Activated naive CD4-positive, alpha-beta T cell treated with anti-CD3 and anti-CD28 coated beads for 36 hours (primary cell): ENCODE measurements around the gene PRPS1. TPM values are rescaled to one million over a fixed set of nuclear protein-coding genes. Genes with fewer than 3 reads are reported as not detected.
"Not testable (repeated sequence)": the region's sequence is repeated elsewhere in the genome, so short reads cannot be mapped to it uniquely, and the experiment has no call there.

Experiments used
- CTCF ChIA-PET: fragments of 350-600 bp; sonication (Branson Sonifier 250); formaldehyde crosslinking; loops from one replicate; lab custom pipeline; 2021; ENCODE audit warnings: antibody characterized with exemption; lab: Charles Lee
- DNase-seq: peaks from one replicate; pipeline ENCODE4 v3.0.0-alpha.2; 2020
- H3K27ac Mint-ChIP-seq: one replicate; pipeline ENCODE4 v1.8.0; 2021; ENCODE audit warnings: mild to moderate bottlenecking, mixed read lengths
- H3K27me3 Mint-ChIP-seq: one replicate; pipeline ENCODE4 v1.8.0; 2021; ENCODE audit warnings: low read depth, mixed read lengths
- H3K36me3 Mint-ChIP-seq: one replicate; pipeline ENCODE4 v1.8.0; 2021; ENCODE audit warnings: low read depth, mixed read lengths
- H3K4me1 Mint-ChIP-seq: one replicate; pipeline ENCODE4 v1.8.0; 2021; ENCODE audit warnings: low read depth, mixed read lengths
- H3K4me3 Mint-ChIP-seq: one replicate; pipeline ENCODE4 v1.8.0; 2021; ENCODE audit warnings: mild to moderate bottlenecking, moderate library complexity, mixed read lengths
- H3K9me3 Mint-ChIP-seq: one replicate; pipeline ENCODE4 v1.8.0; 2021; ENCODE audit warnings: mixed read lengths
- intact Hi-C: fragments of 100-400 bp; cut with micrococcal nuclease; formaldehyde crosslinking; loops from one replicate; pipeline ENCODE4 v1.15.1; 2023
- total RNA-seq, 2 experiments: library from RNA; stranded (reverse); gene quantifications; one replicate each; pipeline ENCODE4 v1.2.3, GENCODE V29; 2021

The PRPS1 gene
- total RNA-seq, 2 experiments from 2014 or later, result 195 to 196 TPM

DNA sequence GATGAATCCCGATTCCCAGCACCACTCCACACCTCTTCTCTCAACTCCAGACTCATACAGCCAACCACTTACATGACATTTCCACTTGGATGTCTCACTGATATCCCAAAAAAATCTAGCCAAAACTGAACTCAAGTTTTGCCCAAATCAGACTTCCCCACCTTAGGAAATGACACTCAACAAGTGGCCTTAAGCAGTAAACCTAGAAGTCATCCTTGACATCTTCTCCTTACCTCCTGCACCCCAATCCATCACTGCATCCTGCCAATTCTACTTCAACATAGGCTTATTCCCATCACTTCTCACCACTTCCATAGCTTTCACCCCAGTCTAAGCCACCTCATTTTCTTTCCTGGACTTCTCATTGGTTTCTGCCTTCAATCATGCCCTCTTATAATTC lies 39.1 kb downstream of the PRPS1 start:
- Mint-ChIP-seq H3K36me3 (no peaks in the 10 kb centered on the region), H3K27me3 (no peaks in the 10 kb centered on the region), H3K4me3 (no peak overlapping the region), H3K4me1 (peaks cover 25% of the 10 kb centered on the region), H3K9me3 (no peaks in the 10 kb centered on the region), H3K27ac (no peak overlapping the region)
- no peak for DNase-seq
- CTCF ChIA-PET, result interaction anchor here (1.3 to 1.9 kb wide), 2 partner anchors 49 to 110 kb away, joined by 4 to 5 read pairs; partner anchors contain the start of gene NCBP2L
- intact Hi-C loops, result no loop called here

DNA sequence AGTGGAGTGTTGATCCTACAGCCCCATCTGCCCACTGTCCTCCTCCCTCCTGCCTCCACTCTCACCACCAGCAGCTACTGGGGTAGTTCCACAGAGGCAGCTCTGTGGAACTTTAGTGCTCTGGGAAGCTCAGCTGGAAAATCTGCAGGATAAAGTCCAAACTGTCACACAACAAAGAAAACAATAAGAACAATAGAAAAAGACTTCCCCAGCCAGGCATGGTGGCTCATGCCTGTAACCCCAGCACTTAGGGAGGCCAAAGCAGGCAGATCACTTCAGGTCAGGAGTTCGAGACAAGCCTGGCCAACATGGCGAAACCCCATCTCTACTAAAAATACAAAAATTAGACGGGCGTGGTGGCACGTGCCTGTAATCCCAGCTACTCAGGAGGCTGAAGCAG lies 40.4 kb downstream of the PRPS1 start:
- CTCF ChIA-PET, result interaction anchor here (0.6 to 1.9 kb wide), 6 partner anchors 9 to 110 kb away, joined by 3 to 7 read pairs (median 4); partner anchors contain the start of gene NCBP2L
- H3K27me3 Mint-ChIP-seq, H3K36me3 Mint-ChIP-seq, H3K27ac Mint-ChIP-seq, H3K4me3 Mint-ChIP-seq, intact Hi-C loops, H3K9me3 Mint-ChIP-seq, DNase-seq: not testable (repeated sequence)
- H3K4me1 Mint-ChIP-seq, result peaks cover 35% of the 10 kb centered on the region

DNA sequence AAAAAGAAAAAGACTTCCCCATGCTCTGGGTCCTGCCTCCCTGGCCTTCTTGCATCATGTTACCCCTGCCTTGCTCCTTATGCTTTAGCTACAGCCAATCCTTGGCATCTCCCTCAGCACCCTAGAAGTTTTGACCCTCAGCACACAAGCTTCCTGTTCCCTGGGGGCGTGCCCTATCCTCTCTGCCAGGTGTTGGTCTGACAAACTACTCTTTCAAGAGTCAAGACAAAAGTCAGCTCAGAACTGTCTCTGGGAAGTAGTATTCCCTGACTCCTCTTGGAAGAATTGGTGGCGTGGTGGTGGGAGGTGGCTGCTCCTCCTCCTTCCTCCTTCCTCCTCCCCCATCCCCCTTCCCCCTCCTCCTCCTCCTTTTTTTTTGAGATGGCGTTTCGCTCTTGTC lies 41.0 kb downstream of the PRPS1 start:
- no peaks in the 10 kb centered on the region for H3K9me3 Mint-ChIP-seq

DNA sequence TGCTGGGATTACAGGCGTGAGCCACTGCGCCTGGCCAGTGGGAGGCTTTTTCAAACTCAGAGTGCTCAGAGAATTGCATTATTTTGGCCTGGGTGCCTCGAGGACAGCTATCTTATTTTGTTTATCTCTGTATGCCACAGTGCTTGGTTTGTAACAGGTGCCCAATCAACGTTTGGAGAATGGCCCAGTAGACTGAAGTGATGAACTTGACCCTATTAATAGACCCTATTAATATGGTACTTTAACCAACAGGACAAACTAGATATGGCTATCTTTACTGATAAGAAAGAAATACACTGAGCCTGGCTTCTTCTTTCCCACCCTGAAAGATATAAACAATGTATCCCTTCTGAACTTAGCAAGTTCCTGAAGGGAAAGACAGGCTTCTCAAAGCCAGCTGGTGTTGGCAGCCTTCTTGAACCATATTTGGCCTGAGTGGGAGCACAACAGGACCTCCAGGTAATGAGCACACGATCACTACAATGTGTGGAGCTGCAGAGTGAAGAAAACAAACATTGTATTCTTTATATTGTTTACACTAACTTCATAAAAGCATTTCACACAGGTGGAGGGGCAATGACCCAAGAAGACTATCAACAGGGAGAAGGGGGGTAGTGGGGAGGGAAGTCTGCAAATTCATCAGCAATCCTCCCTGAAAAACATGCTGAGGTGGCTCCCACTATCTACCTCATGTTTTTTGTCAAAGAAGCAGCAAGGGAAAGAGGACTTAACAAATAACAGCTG lies 41.7 kb downstream of the PRPS1 start:
- DNase-seq, result no peak
- Mint-ChIP-seq H3K27me3 (no peaks in the 10 kb centered on the region), H3K4me1 (peaks cover 46% of the 10 kb centered on the region), H3K9me3 (no peaks in the 10 kb centered on the region), H3K36me3 (no peaks in the 10 kb centered on the region), H3K27ac (no peak overlapping the region), H3K4me3 (no peak overlapping the region)
- intact Hi-C loops, result no loop called here
- CTCF ChIA-PET, result interaction anchor here (2.2 to 9.8 kb wide), 2 partner anchors 48 to 107 kb away, joined by 6 to 171 read pairs; partner anchors contain the start of gene NCBP2L

More for the DNA sequence above, 41.0 kb downstream of the PRPS1 start:
- CTCF ChIA-PET, result interaction anchor here (0.6 to 1.9 kb wide), 6 partner anchors 9 to 109 kb away, joined by 3 to 7 read pairs (median 4); partner anchors contain the start of gene NCBP2L
- Mint-ChIP-seq H3K4me1 (peaks cover 38% of the 10 kb centered on the region), H3K4me3 (no peak overlapping the region), H3K27me3 (no peaks in the 10 kb centered on the region), H3K27ac (no peak overlapping the region), H3K36me3 (no peaks in the 10 kb centered on the region)
- DNase-seq, result peak; percentile 8
- intact Hi-C loops, result no loop called here

DNA sequence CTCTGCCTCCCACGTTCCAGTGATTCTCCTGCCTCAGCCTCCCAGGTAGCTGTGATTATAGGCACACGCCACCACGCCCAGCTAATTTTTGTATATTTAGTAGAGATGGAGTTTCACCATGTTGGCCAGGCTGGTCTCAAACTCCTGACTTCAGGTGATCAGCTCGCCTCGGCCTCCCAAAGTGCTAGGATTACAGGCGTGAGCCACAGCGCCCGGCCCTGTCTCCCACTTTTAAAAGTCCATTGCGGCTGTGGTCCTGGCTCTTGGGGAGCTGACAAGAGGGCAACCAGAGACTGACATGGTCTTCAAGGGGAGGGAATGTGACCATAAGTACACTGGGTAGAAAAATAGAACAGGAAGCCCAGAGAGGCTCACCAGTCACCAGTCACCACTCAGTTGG lies 42.9 kb downstream of the PRPS1 start:
- H3K4me1 Mint-ChIP-seq, result peaks cover 54% of the 10 kb centered on the region
- H3K27ac Mint-ChIP-seq, intact Hi-C loops, H3K36me3 Mint-ChIP-seq, DNase-seq, H3K27me3 Mint-ChIP-seq, H3K4me3 Mint-ChIP-seq, H3K9me3 Mint-ChIP-seq: not testable (repeated sequence)
- CTCF ChIA-PET, result interaction anchor here (2.2 to 9.8 kb wide), 2 partner anchors 47 to 106 kb away, joined by 6 to 171 read pairs; partner anchors contain the start of gene NCBP2L

DNA sequence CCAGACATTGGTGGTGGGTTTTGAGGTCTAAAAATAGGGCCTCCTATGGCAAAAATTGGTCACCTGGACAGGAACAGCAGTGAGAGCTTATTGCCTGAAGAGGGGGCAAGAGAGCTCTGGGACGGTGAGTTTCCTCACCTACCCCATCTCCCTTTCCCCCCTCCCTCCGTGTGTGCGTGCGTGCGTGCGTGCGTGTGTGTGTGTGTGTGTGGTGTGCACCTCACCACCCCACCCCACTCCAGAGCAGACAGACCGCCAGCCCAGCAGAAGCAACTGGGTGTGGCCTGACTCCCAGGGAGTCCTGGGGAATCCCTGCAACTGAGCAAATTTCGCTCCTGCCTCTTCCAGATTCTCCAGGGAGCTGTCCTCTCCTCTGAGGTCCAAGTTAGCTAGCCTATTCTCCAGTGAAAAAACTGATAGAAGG lies 44.7 kb downstream of the PRPS1 start:
- DNase-seq, result peak; percentile 81
- Mint-ChIP-seq H3K27me3 (no peaks in the 10 kb centered on the region), H3K9me3 (no peaks in the 10 kb centered on the region), H3K27ac (peak overlapping the region; percentile 74), H3K4me1 (peaks cover 50% of the 10 kb centered on the region), H3K4me3 (peak overlapping the region; percentile 22), H3K36me3 (no peaks in the 10 kb centered on the region)
- intact Hi-C loops, result loop anchor here (1.0 kb wide), 2 partner anchors 221 to 399 kb away; no protein-coding TSS in a partner anchor
- CTCF ChIA-PET, result interaction anchor here (0.6 to 9.8 kb wide), 27 partner anchors 9 to 416 kb away, joined by 3 to 171 read pairs (median 4); partner anchors contain the start of genes NCBP2L and TSC22D3

DNA sequence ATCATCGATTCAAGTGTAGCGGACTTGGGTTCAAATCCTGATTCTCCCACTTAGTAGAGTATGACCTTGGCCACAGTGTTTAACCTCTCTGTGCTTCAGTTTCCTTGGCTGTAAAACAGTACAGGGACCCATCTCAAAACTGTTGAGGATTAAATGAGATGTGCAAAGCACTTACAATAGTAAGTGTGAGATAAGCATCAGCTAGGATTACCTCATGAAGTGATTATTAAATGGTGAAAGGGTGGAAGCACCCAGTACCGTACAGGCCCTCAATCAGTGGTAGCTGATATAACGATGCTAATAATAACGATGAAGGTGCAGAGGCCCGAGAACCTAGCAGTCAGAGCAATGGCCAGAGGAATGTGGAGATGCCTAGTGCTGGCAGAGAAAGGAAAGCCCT lies 45.1 kb downstream of the PRPS1 start:
- CTCF ChIA-PET, result interaction anchor here (0.6 to 9.8 kb wide), 18 partner anchors 10 to 220 kb away, joined by 3 to 171 read pairs (median 6); partner anchors contain the start of genes NCBP2L and TSC22D3
- H3K36me3 Mint-ChIP-seq, result no peaks in the 10 kb centered on the region
- H3K4me3 Mint-ChIP-seq, result no peak overlapping the region
- no peaks in the 10 kb centered on the region for H3K9me3 Mint-ChIP-seq
- intact Hi-C loops, result loop anchor here (1.0 kb wide), 2 partner anchors 221 to 399 kb away; no protein-coding TSS in a partner anchor
- DNase-seq, result no peak
- peak overlapping the region; percentile 74 for H3K27ac Mint-ChIP-seq
- H3K27me3 Mint-ChIP-seq, result no peaks in the 10 kb centered on the region
- peaks cover 55% of the 10 kb centered on the region for H3K4me1 Mint-ChIP-seq

DNA sequence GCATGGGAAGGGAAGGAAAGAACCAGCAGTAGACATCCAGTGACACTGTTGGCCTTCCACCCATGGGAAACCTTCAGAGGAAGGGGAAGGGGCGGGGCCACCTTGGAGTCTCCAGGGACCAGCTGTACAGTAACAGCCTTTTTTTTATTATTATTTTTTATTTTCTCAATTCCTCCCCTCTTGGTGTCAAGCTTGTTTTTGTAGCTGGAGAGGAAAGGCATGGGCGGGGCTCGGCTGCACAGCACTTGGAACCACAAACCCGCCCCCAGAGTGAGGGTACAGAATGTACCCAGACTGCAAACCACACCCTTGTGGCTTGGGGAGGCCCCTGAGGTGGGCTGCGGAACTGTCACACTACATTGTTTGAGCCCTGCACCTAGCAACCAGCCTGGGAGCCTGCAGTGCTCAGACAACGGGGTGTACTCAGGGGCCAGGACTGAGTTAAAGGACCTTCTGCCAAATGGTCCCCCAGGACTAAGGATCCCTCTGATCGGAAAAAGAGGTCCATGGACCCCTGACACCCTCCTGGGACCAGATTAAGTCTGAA lies 45.7 kb downstream of the PRPS1 start:
- CTCF ChIA-PET, result interaction anchor here (1.0 to 9.8 kb wide), 13 partner anchors 9 to 219 kb away, joined by 3 to 171 read pairs (median 6); partner anchors contain the start of genes NCBP2L and TSC22D3
- Mint-ChIP-seq H3K36me3 (no peaks in the 10 kb centered on the region), H3K27me3 (no peaks in the 10 kb centered on the region), H3K4me3 (peak overlapping the region; percentile 88), H3K27ac (peak overlapping the region; percentile 74), H3K9me3 (no peaks in the 10 kb centered on the region), H3K4me1 (peaks cover 60% of the 10 kb centered on the region)
- intact Hi-C loops, result loop anchor here (1.0 to 2.0 kb wide), 10 partner anchors 37 to 417 kb away; partner anchors contain the start of genes ATG4A, NCBP2L, PRPS1 and PSMD10
- DNase-seq, result peak; percentile 91

DNA sequence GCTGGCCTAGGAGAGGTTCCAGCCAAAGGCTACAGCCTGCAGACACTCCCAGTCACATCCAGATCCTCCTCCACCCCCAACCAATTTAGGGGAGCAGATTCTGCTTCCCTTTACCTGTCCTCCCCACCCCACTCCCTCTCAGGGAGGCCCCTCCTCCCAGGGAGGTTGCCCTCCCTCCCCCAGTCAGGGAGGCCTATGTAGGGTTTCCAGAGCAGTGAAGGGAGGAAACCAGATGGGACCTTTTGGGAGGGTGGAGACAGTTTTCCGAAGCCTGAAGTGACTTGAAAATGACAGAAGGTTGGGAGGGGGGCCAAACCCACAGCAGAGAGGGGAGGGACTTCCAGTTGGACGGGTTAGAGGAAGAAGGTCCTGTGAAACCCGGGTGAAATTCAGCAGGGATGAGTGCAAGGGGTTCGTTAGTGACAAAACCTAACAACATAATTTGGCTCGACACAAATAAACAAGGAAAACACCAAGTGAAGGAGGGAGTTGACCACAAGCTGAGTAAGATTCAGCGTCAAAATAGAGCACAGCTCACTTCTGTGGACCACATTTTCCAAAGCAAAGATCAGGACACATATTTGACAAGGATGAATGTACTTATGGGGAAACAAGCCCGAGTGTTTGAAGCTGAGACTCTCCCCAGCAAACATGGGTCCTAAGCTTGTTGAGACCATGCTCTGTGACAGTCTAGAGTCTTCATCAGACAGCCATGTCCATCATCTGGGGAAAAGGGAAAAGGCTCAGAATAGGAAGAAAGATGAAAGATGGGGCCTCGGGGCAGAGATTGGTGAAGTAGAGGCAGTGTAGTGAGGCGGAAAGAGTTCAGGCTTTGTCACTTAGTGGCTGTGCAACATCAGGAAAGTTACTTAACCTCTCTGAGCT lies 46.4 kb downstream of the PRPS1 start:
- CTCF ChIA-PET, result interaction anchor here (1.1 to 9.8 kb wide), 10 partner anchors 9 to 218 kb away, joined by 3 to 171 read pairs (median 8); partner anchors contain the start of genes NCBP2L and TSC22D3
- H3K9me3 Mint-ChIP-seq, result no peaks in the 10 kb centered on the region
- peak overlapping the region; percentile 74 for H3K27ac Mint-ChIP-seq
- H3K4me3 Mint-ChIP-seq, result peak overlapping the region; percentile 88
- H3K4me1 Mint-ChIP-seq, result peaks cover 63% of the 10 kb centered on the region
- intact Hi-C loops, result loop anchor here (1.0 to 2.0 kb wide), 8 partner anchors 37 to 417 kb away; partner anchors contain the start of genes ATG4A, NCBP2L, PRPS1 and PSMD10
- no peaks in the 10 kb centered on the region for H3K27me3 Mint-ChIP-seq
- DNase-seq, result peak; percentile 47
- no peaks in the 10 kb centered on the region for H3K36me3 Mint-ChIP-seq

DNA sequence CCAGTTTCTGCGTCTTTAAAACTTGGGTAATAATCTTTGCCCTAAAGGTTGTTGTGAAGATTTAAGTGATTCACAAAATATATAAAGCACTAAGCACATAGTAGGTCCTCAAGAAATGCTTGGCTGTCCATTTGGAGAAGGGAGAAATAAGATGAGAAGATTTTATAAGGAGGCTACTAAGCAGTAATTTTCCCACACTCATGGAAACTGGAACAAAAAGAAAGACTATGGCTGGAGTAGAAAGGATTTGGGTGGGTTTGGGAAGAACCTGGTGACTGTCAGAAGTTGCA lies 47.0 kb downstream of the PRPS1 start:
- Mint-ChIP-seq H3K27ac (peak overlapping the region; percentile 74), H3K27me3 (no peaks in the 10 kb centered on the region), H3K4me3 (peak overlapping the region; percentile 88), H3K36me3 (no peaks in the 10 kb centered on the region), H3K9me3 (no peaks in the 10 kb centered on the region), H3K4me1 (peaks cover 64% of the 10 kb centered on the region)
- CTCF ChIA-PET, result interaction anchor here (1.1 to 9.8 kb wide), 4 partner anchors 16 to 102 kb away, joined by 4 to 171 read pairs (median 7); partner anchors contain the start of gene NCBP2L
- no peak for DNase-seq
- intact Hi-C loops, result loop anchor here (2.0 kb wide), 1 partner anchor 345 kb away; no protein-coding TSS in a partner anchor

DNA sequence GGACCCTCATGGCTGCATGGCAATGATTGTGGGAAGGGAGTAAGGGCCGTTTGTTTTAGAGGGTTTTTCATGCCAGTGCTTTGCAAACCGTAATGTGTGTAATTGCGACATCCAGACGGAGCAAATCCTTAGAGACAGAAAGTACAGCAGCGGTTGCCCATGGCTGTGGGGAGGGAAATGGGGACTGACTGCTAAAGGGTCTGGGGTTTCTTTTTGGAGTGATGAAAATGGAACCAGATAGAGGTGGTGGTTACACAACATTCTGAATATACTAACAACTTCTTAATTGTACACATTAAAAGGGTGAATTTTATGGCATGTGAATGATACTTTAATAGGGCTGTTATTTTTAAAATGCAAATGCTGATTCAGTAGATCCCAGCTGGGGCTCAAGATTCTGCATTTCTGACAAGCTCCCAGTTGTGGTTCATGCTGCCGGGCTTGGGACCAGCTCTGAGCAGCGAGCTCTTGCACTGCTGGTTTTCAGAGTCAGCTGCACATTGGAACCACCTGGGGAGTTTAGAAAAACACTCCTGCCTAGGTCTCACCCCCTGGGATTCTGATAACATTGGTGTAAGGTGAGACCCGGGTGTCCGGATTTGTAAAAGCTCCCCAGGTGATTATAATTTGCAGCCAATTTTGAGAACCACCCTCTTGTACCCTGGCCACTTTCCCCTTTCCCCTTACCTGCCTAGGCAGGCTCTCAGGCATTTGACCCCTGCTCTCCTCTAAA lies 47.7 kb downstream of the PRPS1 start:
- CTCF ChIA-PET, result interaction anchor here (1.1 to 9.8 kb wide), 6 partner anchors 22 to 101 kb away, joined by 3 to 171 read pairs (median 4); partner anchors contain the start of genes NCBP2L and TSC22D3
- Mint-ChIP-seq H3K4me3 (peak overlapping the region; percentile 88), H3K36me3 (no peaks in the 10 kb centered on the region), H3K9me3 (no peaks in the 10 kb centered on the region), H3K27me3 (no peaks in the 10 kb centered on the region), H3K4me1 (peaks cover 64% of the 10 kb centered on the region), H3K27ac (peak overlapping the region; percentile 94)
- DNase-seq, result peak; percentile 12
- intact Hi-C loops, result loop anchor here (2.0 kb wide), 2 partner anchors 173 to 345 kb away; no protein-coding TSS in a partner anchor
